Osteoblast (primary cell): Measurements from ENCODE around the gene RAD51B. TPM values are rescaled to one million over a fixed set of nuclear protein-coding genes. Genes with fewer than 3 reads are reported as not detected.

Experiments
- DNase-seq: peaks from one replicate; pipeline ENCODE4 v3.0.0; 2011; ENCODE audit warnings: low spot score, mixed read lengths; ENCODE audit not compliant: insufficient read length; ENCODE audit errors: missing footprints
- H2AFZ ChIP-seq: 2 replicates; pipeline ENCODE4 v1.6.0; 2011; ENCODE audit warnings: mild to moderate bottlenecking, low read length
- H3K27ac ChIP-seq: 2 replicates; pipeline ENCODE4 v1.5.1; 2011; ENCODE audit warnings: mild to moderate bottlenecking, low read depth, low read length, moderate library complexity
- H3K27me3 ChIP-seq: 2 replicates; pipeline ENCODE4 v1.6.0; 2012; ENCODE audit warnings: mild to moderate bottlenecking, control low read depth, inconsistent platforms, low read length, moderate library complexity; ENCODE audit not compliant: insufficient read depth
- H3K36me3 ChIP-seq: 2 replicates; pipeline ENCODE4 v1.5.1; 2011; ENCODE audit warnings: mild to moderate bottlenecking, low read length, control low read depth, moderate library complexity; ENCODE audit not compliant: insufficient read depth
- H3K4me1 ChIP-seq: 2 replicates; pipeline ENCODE4 v1.5.1; 2011; ENCODE audit warnings: mild to moderate bottlenecking, low read length, control low read depth, moderate library complexity; ENCODE audit not compliant: insufficient read depth
- H3K4me2 ChIP-seq: 2 replicates; pipeline ENCODE4 v1.6.0; 2011; ENCODE audit warnings: mild to moderate bottlenecking, low read length; ENCODE audit not compliant: insufficient read depth
- H3K4me3 ChIP-seq: fragments of 200-600 bp; sonication (generic); 3 replicates; pipeline ENCODE4 v1.5.1; 2012; ENCODE audit warnings: mild to moderate bottlenecking, low read length, inconsistent platforms; ENCODE audit not compliant: insufficient read depth
- H3K79me2 ChIP-seq: 2 replicates; pipeline ENCODE4 v1.6.0; 2012; ENCODE audit warnings: mild to moderate bottlenecking, low read length, control low read depth, inconsistent platforms; ENCODE audit not compliant: insufficient read depth
- H3K9me3 ChIP-seq: 2 replicates; pipeline ENCODE4 v1.5.1; 2011; ENCODE audit warnings: low read depth, low read length, control low read depth
- H4K20me1 ChIP-seq: 2 replicates; pipeline ENCODE4 v1.6.0; 2012; ENCODE audit warnings: mild to moderate bottlenecking, low read length, control low read depth; ENCODE audit not compliant: insufficient read depth
- CTCF ChIP-seq: IDR thresholded peaks from 2 replicates; pipeline ENCODE4 v1.5.1; 2011; ENCODE audit warnings: mild to moderate bottlenecking, low read depth, low read length, moderate library complexity; ENCODE audit errors: extremely low read depth
- total RNA-seq: library from RNA; depleted of rRNA; stranded (reverse); fragments of >200 nt; gene quantifications from 2 replicates; pipeline ENCODE4 v1.2.3, GENCODE V29; 2012

The RAD51B gene
- total RNA-seq, 1 donor: 13.8 TPM

- H4K20me1 ChIP-seq: no peaks in the 10 kb centered on the region
- H3K4me1 ChIP-seq: peaks cover 60% of the 10 kb centered on the region
- H3K27me3 ChIP-seq: no peaks in the 10 kb centered on the region
- DNase-seq: no peak
- no peaks in the 10 kb centered on the region for H3K79me2 ChIP-seq
- peak overlapping the region; percentile 83 for H3K27ac ChIP-seq
- H2AFZ ChIP-seq: no peak overlapping the region
- no peaks in the 10 kb centered on the region for H3K9me3 ChIP-seq
- TF ChIP-seq CTCF: no peak
- no peaks in the 10 kb centered on the region for H3K36me3 ChIP-seq
- H3K4me3 ChIP-seq: no peak overlapping the region
- H3K4me2 ChIP-seq: no peak overlapping the region
Observed at GRCh38 chr14:68145539-68145938, 326.0 kb downstream of the RAD51B start.

GRCh38 chr14:68146818-68147217 is 327.2 kb downstream of the RAD51B start:
- H3K4me2 ChIP-seq: peak overlapping the region; percentile 21
- no peaks in the 10 kb centered on the region for H3K79me2 ChIP-seq
- no peaks in the 10 kb centered on the region for H4K20me1 ChIP-seq
- no peak overlapping the region for H3K4me3 ChIP-seq
- H3K4me1 ChIP-seq: peaks cover 47% of the 10 kb centered on the region
- H3K9me3 ChIP-seq: no peaks in the 10 kb centered on the region
- no peak overlapping the region for H2AFZ ChIP-seq
- no peaks in the 10 kb centered on the region for H3K36me3 ChIP-seq
- peak overlapping the region; percentile 83 for H3K27ac ChIP-seq
- no peaks in the 10 kb centered on the region for H3K27me3 ChIP-seq
- TF ChIP-seq CTCF: no peak
- peak; percentile 71 for DNase-seq

GRCh38 chr14:68147303-68147702 is 327.7 kb downstream of the RAD51B start:
- H2AFZ ChIP-seq: no peak overlapping the region
- H3K9me3 ChIP-seq: no peaks in the 10 kb centered on the region
- no peak for DNase-seq
- H3K4me1 ChIP-seq: peaks cover 42% of the 10 kb centered on the region
- H4K20me1 ChIP-seq: no peaks in the 10 kb centered on the region
- no peak overlapping the region for H3K4me3 ChIP-seq
- H3K79me2 ChIP-seq: no peaks in the 10 kb centered on the region
- peak overlapping the region; percentile 83 for H3K27ac ChIP-seq
- no peaks in the 10 kb centered on the region for H3K27me3 ChIP-seq
- no peaks in the 10 kb centered on the region for H3K36me3 ChIP-seq
- peak overlapping the region; percentile 21 for H3K4me2 ChIP-seq
- no peak for TF ChIP-seq CTCF

GRCh38 chr14:68148276-68148675 is 328.7 kb downstream of the RAD51B start:
- Histone ChIP-seq H2AFZ (no peak overlapping the region), H3K4me1 (peaks cover 37% of the 10 kb centered on the region), H3K9me3 (no peaks in the 10 kb centered on the region), H3K36me3 (no peaks in the 10 kb centered on the region), H3K4me3 (no peak overlapping the region), H3K27me3 (no peaks in the 10 kb centered on the region), H4K20me1 (no peaks in the 10 kb centered on the region), H3K4me2 (no peak overlapping the region), H3K27ac (no peak overlapping the region), H3K79me2 (no peaks in the 10 kb centered on the region)
- DNase-seq: no peak
- TF ChIP-seq CTCF: no peak
